Measurements from ENCODE around the gene SLC36A1.
"Not testable (repeated sequence)": the region's sequence is repeated elsewhere in the genome, so short reads cannot be mapped to it uniquely, and the experiment has no call there.

The SLC36A1 gene

GRCh38 chr5:151487544-151487943 lies 40.1 kb downstream of the SLC36A1 start:
- DNase-seq, result no peak

DNA sequence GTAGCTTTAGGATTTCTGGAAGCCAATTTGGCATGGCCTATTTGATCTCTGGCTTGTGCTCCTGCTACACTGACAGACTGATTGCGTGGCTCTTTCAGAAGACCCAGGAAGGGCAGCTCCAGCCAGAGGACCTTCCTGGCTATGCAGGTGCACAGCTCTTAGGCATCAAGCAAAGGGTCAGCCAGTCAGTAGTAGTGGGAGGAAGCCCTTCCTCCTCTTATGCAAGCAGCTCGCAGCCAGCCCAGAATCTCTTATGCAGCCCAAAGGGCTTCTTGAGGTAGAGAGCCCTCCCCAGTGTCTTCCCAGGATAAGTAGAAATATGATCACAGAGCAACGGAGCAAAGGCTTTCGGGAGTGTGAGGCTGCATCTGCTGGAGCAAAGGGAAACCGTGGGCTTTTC lies 43.2 kb downstream of the SLC36A1 start:
- DNase-seq, result no peak

DNA sequence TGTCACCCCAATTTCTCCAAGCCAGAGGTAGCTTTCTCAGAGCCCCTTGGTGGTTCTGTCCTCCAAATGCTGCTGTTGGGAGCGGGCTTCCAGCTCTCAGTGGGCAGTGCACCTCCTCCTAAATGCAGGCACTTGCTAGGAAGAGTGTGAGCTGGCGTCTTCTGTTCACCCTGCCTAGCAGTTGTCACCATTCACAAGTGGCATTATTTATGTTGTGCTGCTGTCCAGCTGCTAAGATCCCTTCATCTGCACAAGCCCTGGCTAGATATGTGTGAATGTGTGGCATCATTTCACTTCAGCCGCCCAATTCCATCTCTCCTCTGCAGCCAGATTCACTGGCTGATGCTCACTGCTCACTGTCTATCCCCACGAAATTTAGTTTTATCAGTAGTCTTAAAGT lies 43.7 kb downstream of the SLC36A1 start:
- DNase-seq, result no peak

- DNase-seq, result peak; percentile 83
Observed at GRCh38 chr5:151492729-151493128, 45.3 kb downstream of the SLC36A1 start.

DNA sequence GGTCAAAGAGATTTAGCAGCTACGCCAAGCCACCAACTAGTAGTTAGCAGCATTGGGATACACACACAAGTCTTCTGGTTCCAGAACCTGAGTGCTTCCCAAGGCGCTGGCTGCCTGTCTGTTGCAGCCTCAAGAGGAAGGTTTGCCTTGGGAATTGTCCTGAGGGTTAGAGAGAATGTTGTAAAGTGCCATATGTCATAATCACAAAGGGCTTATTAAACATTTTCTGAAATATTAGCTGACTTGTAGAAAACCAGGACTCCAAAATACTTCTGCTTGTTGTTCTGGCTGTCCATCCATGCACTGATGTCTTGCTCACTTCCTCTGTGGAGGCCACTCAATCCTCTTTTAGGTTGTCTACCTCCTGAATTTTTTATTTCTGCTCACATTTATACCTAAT lies 46.3 kb downstream of the SLC36A1 start:
- DNase-seq, result no peak

- DNase-seq, result no peak
Observed at GRCh38 chr5:151495320-151495719, 47.9 kb downstream of the SLC36A1 start.

DNA sequence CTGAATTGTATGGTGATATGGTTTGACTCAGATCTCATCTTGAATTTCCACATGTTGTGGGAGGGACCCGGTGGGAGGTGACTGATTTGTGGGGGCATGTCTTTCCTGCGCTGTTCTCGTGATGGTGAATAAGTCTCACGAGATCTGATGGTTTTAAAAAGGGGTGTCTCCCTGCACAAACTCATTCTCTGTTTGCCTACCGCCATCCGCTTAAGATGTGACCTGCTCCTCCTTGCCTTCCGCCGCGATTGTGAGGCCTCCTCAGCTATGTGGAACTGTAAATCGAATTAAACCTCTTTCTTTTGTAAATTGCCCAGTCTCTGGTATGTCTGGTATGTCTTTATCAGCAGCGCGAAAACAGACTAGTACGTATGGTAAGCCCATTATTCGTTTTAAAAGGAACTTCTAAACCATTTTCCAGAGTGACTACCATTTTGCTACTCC lies 48.7 kb downstream of the SLC36A1 start:
- DNase-seq, result peak; percentile 30

DNA sequence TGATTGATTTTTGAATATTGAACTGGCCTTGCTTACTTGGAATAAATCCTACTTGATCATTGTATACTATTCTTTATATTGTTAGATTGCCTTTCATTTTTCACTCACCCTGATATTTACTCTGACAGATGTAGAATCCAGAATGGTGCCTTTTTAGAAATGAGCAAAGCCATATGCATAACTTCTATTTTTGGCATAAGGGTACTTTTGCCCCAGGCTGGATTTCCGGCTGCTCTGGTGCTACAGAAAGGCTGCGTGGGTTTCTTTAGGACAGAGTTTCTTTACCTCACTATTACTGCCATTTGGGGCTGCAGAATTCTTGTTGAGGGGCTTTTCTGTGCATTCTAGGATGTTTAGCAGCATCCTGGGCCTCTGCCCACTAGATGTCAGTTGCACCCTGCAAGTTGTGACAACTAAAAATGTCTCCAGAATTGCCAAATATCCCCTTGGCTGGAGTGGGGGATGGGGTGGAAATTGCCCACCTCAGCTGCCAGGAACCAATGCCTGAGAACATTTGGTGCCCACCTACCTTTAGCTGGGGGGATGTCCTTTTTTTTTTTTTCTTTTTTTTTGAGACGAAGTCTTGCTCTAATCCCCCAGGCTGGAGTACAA lies 50.1 kb downstream of the SLC36A1 start:
- DNase-seq, result no peak

DNA sequence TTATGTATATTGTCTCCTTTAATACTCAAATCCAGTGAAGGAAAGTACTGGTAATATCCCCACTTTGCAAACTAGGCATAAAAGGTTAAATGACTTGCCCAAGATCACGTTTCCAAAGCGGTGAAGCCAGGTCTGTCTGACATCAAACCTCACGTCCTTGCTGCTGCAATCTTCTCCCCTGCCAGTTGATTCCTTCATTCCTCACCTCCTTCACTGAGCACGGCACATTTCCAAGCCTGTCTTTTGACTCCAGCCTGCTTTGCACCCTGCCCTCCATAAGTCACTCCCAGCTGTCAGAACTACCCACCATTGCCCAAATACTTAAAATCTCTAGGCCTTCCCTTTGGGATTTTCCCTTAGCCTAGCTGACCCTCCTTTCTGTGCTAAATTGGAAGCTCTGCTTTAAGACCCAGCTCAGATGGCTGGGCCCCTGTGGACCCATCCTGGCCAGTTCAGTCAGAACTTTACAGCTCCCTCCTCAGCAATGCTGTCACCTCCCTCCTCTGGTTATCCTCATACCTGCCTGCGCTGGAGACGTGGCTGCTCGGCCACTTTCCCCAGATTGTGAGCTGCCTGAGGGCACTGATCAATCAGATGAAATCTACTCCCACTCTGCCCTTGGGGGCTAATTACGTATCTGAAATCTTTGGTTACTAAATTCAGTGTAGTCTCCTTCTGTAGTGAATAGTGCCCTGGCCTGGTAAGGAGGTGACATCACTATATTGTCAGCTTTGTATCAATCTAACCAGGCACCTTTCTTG lies 51.2 kb downstream of the SLC36A1 start:
- DNase-seq, result no peak

GRCh38 chr5:151499501-151500035 lies 52.2 kb downstream of the SLC36A1 start:
- no peak for DNase-seq

DNA sequence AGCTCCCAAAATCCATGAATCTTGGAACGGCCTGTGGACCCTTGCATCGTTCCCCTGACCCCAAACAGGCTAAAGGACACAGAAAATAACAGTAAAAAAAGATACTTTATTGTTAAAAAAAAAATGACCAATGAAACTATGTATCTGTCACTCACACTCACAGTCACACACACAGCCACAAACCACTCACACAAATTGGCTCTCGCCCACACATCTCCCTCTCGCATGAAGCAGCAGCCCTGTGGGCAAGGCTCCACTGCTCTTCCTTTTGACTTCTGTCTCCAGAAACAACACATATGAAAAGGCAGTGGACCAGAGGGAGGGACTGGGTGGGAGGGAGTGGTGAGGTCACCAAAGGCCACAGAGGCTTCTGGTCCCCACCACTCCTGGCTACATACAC lies 56.6 kb downstream of the SLC36A1 start:
- DNase-seq, result no peak

- DNase-seq, result not testable (repeated sequence)
Observed at GRCh38 chr5:151508308-151508707, 60.9 kb downstream of the SLC36A1 start.

DNA sequence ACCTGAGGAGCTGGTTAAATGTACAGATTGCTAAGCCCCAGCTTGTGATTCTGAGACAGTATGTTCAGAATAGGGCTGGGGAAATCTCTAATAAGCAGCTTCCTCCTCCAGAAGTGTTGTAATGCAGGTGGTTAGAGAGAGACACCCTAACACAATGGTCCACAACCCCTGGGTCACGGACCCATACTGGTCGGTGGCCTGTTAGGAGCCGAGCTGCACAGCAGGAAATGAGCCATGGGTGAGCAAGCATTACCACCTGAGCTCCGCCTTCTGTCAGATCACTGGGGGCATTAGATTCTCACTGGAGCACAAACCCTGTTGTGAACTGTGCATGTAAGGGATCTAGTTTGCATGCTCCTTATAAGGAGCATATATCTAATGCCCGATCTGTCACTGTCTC lies 61.8 kb downstream of the SLC36A1 start:
- DNase-seq, result no peak

- no peak for DNase-seq
Observed at GRCh38 chr5:151509836-151510235, 62.4 kb downstream of the SLC36A1 start.

- DNase-seq, result no peak
Observed at GRCh38 chr5:151517122-151517920, 69.9 kb downstream of the SLC36A1 start.

DNA sequence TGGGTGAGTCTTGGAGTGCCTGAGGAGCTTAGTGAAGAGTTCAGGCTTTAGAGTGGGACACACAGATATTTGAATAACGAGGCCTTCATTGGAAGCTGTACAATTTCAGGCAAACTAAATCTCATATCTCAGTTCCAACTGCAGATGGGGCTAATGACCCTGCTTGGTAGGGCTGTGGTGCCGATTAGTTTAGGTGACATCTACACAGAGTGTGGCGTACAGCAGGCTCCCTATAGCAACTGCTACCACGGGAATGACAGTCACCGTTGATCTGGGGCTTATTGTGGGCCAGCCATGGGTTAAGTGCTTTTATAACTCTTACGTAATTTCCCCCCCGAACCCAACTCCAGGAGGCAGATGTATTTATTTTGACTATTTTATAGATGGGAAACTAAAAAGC lies 72.9 kb downstream of the SLC36A1 start:
- DNase-seq, result no peak

GRCh38 chr5:151522226-151522625 lies 74.8 kb downstream of the SLC36A1 start:
- DNase-seq, result peak; percentile 69

GRCh38 chr5:151523335-151523734 lies 75.9 kb downstream of the SLC36A1 start:
- DNase-seq, result peak; percentile 71

- no peak for DNase-seq
Observed at GRCh38 chr5:151528153-151528552, 80.8 kb downstream of the SLC36A1 start.

GRCh38 chr5:151528996-151529395 lies 81.6 kb downstream of the SLC36A1 start:
- DNase-seq, result no peak

DNA sequence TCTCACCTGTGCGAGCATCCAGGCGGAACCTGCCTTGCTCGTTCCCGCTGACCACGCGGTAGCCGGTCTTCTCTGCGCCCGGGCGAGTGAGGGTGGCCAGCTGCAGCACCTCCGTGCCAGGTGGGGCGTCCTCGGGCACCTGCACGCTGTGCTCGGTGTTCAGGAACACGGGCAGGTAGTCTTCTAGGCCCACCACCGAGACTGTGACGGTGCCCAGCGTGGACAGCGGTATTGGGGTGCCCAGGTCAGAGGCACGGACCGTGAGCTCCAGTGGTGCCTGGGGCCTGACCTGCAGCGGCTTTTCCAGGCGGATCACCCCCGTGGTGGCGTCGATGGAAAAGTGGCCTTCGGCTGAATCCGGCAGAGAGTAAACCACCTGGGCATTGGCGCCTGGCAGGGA lies 84.2 kb downstream of the SLC36A1 start:
- no peak for DNase-seq

DNA sequence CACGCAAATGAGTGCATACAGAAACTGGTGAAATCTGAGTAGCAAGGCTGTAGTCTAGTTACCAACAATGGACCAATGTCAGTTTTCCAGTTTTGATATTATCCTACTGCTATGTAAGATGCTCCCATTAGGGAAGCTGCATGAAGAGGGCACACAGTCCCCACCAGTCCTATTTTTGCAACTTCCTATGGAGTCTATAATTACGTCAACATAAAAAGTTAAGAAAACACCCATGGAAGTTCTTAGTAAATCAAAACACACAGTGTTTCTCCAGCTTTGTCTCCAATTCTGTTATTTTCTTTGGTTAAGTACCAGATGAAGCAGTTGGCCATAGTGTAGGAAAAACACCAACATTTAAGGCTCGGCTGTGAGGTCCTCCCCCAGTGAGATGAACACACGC lies 85.0 kb downstream of the SLC36A1 start:
- no peak for DNase-seq

GRCh38 chr5:151534350-151534749 lies 86.9 kb downstream of the SLC36A1 start:
- no peak for DNase-seq

GRCh38 chr5:151537044-151537443 lies 89.6 kb downstream of the SLC36A1 start:
- no peak for DNase-seq

Data from suppressor macrophage treated with lipopolysaccharide for 4 hours (primary cell).